Right lobe of liver (tissue), 4 donors: ENCODE measurements around the gene FBXL17.

Experiments used
- CTCF ChIP-seq, 4 donors: fragments of 200-600 bp in 3 of 4; fragments of 450-650 bp in 1 of 4; IDR thresholded peaks; one replicate each; pipeline versions ENCODE4 v1.5.1 to v1.8.0; 2016 to 2022; ENCODE audit warnings: antibody characterized with exemption in 4 of 4, mild to moderate bottlenecking in 2 of 4
- POLR2A ChIP-seq: fragments of 450-650 bp; IDR thresholded peaks from one replicate; pipeline ENCODE4 v1.6.1; 2017; ENCODE audit warnings: antibody characterized with exemption, mild to moderate bottlenecking
- donor health status: DM: no; HTN: no; CAD: no.
- donor health status: DM: no; HTN: no; CAD: no.
- donor health status: DM: no; HTN: yes; CAD: no.

- TF ChIP-seq POLR2A, result no peak
- TF ChIP-seq CTCF (IDR thresholded peaks at IDR 0.05), result no peak
Observed at GRCh38 chr5:108430931-108431608, 49.2 kb upstream of the FBXL17 start.
